HG03378 (cell line): Measurements from ENCODE around the gene MANBA.
"Not testable (repeated sequence)": the region's sequence is repeated elsewhere in the genome, so short reads cannot be mapped to it uniquely, and the experiment has no call there.

Source experiments
- ATAC-seq: cut with Tn5 transposase; IDR thresholded peaks from one replicate; pipeline ENCODE4 v1.9.1; 2021; ENCODE audit warnings: mild to moderate bottlenecking, moderate library complexity; ENCODE audit not compliant: unreplicated experiment

Gene MANBA

GRCh38 chr4:102764901-102765300 is 4.1 kb upstream of the MANBA start:
- no peak for ATAC-seq

GRCh38 chr4:102761906-102762305 is 1.1 kb upstream of the MANBA start:
- ATAC-seq = no peak

GRCh38 chr4:102761296-102761701 is 531 bp upstream of the MANBA start:
- peak; percentile 15 for ATAC-seq

GRCh38 chr4:102759831-102760644 is 730 bp downstream of the MANBA start:
- ATAC-seq = peak; percentile 65

- no peak for ATAC-seq
Measured at GRCh38 chr4:102758241-102759160, 2.3 kb downstream of the MANBA start.

- ATAC-seq = no peak
Measured at GRCh38 chr4:102757681-102758080, 3.1 kb downstream of the MANBA start.

- no peak for ATAC-seq
Measured at GRCh38 chr4:102754044-102754443, 6.7 kb downstream of the MANBA start.

GRCh38 chr4:102751941-102752340 is 8.8 kb downstream of the MANBA start:
- ATAC-seq = no peak

GRCh38 chr4:102743352-102743751 is 17.4 kb downstream of the MANBA start:
- ATAC-seq = peak; percentile 95

GRCh38 chr4:102738802-102739201 is 22.0 kb downstream of the MANBA start:
- not testable (repeated sequence) for ATAC-seq

GRCh38 chr4:102736636-102737549 is 23.9 kb downstream of the MANBA start:
- no peak for ATAC-seq

- ATAC-seq = no peak
Measured at GRCh38 chr4:102735582-102735981, 25.2 kb downstream of the MANBA start.

GRCh38 chr4:102734591-102735385 is 26.0 kb downstream of the MANBA start:
- peak; percentile 99 for ATAC-seq

- no peak for ATAC-seq
Measured at GRCh38 chr4:102734116-102734515, 26.7 kb downstream of the MANBA start.

GRCh38 chr4:102733084-102733483 is 27.7 kb downstream of the MANBA start:
- ATAC-seq = no peak

- no peak for ATAC-seq
Measured at GRCh38 chr4:102732678-102733077, 28.1 kb downstream of the MANBA start.

GRCh38 chr4:102730968-102731533 is 29.7 kb downstream of the MANBA start:
- no peak for ATAC-seq

GRCh38 chr4:102729486-102729885 is 31.3 kb downstream of the MANBA start:
- ATAC-seq = not testable (repeated sequence)

GRCh38 chr4:102726919-102727318 is 33.8 kb downstream of the MANBA start:
- ATAC-seq = not testable (repeated sequence)

- ATAC-seq = no peak
Measured at GRCh38 chr4:102726068-102726467, 34.7 kb downstream of the MANBA start.
